ENCODE data around the gene CNTNAP2. TPM values are rescaled to one million over a fixed set of nuclear protein-coding genes. Genes with fewer than 3 reads are reported as not detected.

Gene CNTNAP2
- total and polyA plus RNA-seq, 2 donors (not counting 1 experiment from before 2014, with no cell fraction given): not detected

- no peak overlapping the region for H2AFZ ChIP-seq (ENCODE audit: low read length)
- H4K20me1 ChIP-seq (ENCODE audit: control insufficient read depth, extremely low read depth, insufficient read depth, low read length): no peaks in the 10 kb centered on the region
- no peaks in the 10 kb centered on the region for H3K36me3 ChIP-seq (ENCODE audit: control insufficient read depth, insufficient read depth, low read length)
- no peaks in the 10 kb centered on the region for H3K9me3 ChIP-seq (ENCODE audit: control insufficient read depth, insufficient read depth, low read depth, low read length)
- DNase-seq (ENCODE audit: low read depth in 2 of 2): no peak
- H3K27me3 ChIP-seq (ENCODE audit: control insufficient read depth, insufficient read depth, low read length): no peaks in the 10 kb centered on the region
- no peaks in the 10 kb centered on the region for H3K4me1 ChIP-seq (ENCODE audit: control insufficient read depth, extremely low read depth, insufficient read depth, low read length)
- H3K27ac ChIP-seq (ENCODE audit: insufficient read depth, low read length): no peak overlapping the region
- H3K9ac ChIP-seq (ENCODE audit: insufficient read depth, low read length): no peak overlapping the region
- H3K4me2 ChIP-seq (ENCODE audit: extremely low read depth, insufficient read depth, low read length): no peak overlapping the region
- no peaks in the 10 kb centered on the region for H3K79me2 ChIP-seq (ENCODE audit: control insufficient read depth, insufficient read depth, low read length)
- no peak overlapping the region for H3K4me3 ChIP-seq (replicated peaks in 1 of 4; ENCODE audit: control extremely low read depth in 1 of 4, insufficient read depth in 1 of 4, low read depth in 3 of 4, low read length in 4 of 4)
- TF ChIP-seq CTCF (conservative IDR thresholded peaks at IDR 0.05 in 1 of 2, IDR thresholded peaks at IDR 0.05 in 1 of 2; ENCODE audit: low read depth in 1 of 2, low read length in 2 of 2) (no peak), EZH2 (IDR thresholded peaks at IDR 0.05; ENCODE audit: low read length, missing control alignments) (no peak)
Measured at GRCh38 chr7:146764458-146764857, 647.9 kb downstream of the CNTNAP2 start.

- H3K4me1 ChIP-seq (ENCODE audit: control insufficient read depth, extremely low read depth, insufficient read depth, low read length): no peaks in the 10 kb centered on the region
- H3K4me3 ChIP-seq (replicated peaks in 1 of 4; ENCODE audit: control extremely low read depth in 1 of 4, insufficient read depth in 1 of 4, low read depth in 3 of 4, low read length in 4 of 4): no peak overlapping the region
- no peak overlapping the region for H3K9ac ChIP-seq (ENCODE audit: insufficient read depth, low read length)
- no peaks in the 10 kb centered on the region for H3K9me3 ChIP-seq (ENCODE audit: control insufficient read depth, insufficient read depth, low read depth, low read length)
- DNase-seq (ENCODE audit: low read depth in 2 of 2): no peak
- no peak for TF ChIP-seq EZH2 (IDR thresholded peaks at IDR 0.05; ENCODE audit: low read length, missing control alignments)
- no peak for TF ChIP-seq CTCF (conservative IDR thresholded peaks at IDR 0.05 in 1 of 2, IDR thresholded peaks at IDR 0.05 in 1 of 2; ENCODE audit: low read depth in 1 of 2, low read length in 2 of 2)
- H3K27ac ChIP-seq (ENCODE audit: insufficient read depth, low read length): no peak overlapping the region
- H3K36me3 ChIP-seq (ENCODE audit: control insufficient read depth, insufficient read depth, low read length): no peaks in the 10 kb centered on the region
- H3K27me3 ChIP-seq (ENCODE audit: control insufficient read depth, insufficient read depth, low read length): no peaks in the 10 kb centered on the region
- H3K4me2 ChIP-seq (ENCODE audit: extremely low read depth, insufficient read depth, low read length): no peak overlapping the region
- no peak overlapping the region for H2AFZ ChIP-seq (ENCODE audit: low read length)
- no peaks in the 10 kb centered on the region for H4K20me1 ChIP-seq (ENCODE audit: control insufficient read depth, extremely low read depth, insufficient read depth, low read length)
- H3K79me2 ChIP-seq (ENCODE audit: control insufficient read depth, insufficient read depth, low read length): no peaks in the 10 kb centered on the region
Measured at GRCh38 chr7:146768957-146769356, 652.4 kb downstream of the CNTNAP2 start.

- Histone ChIP-seq H3K9ac (ENCODE audit: insufficient read depth, low read length) (no peak overlapping the region), H3K4me1 (ENCODE audit: control insufficient read depth, extremely low read depth, insufficient read depth, low read length) (no peaks in the 10 kb centered on the region), H3K4me2 (ENCODE audit: extremely low read depth, insufficient read depth, low read length) (no peak overlapping the region), H3K9me3 (ENCODE audit: control insufficient read depth, insufficient read depth, low read depth, low read length) (no peaks in the 10 kb centered on the region), H3K27ac (ENCODE audit: insufficient read depth, low read length) (no peak overlapping the region), H3K36me3 (ENCODE audit: control insufficient read depth, insufficient read depth, low read length) (no peaks in the 10 kb centered on the region), H3K27me3 (ENCODE audit: control insufficient read depth, insufficient read depth, low read length) (no peaks in the 10 kb centered on the region), H3K79me2 (ENCODE audit: control insufficient read depth, insufficient read depth, low read length) (no peaks in the 10 kb centered on the region), H4K20me1 (ENCODE audit: control insufficient read depth, extremely low read depth, insufficient read depth, low read length) (no peaks in the 10 kb centered on the region), H3K4me3 (replicated peaks in 1 of 4; ENCODE audit: control extremely low read depth in 1 of 4, insufficient read depth in 1 of 4, low read depth in 3 of 4, low read length in 4 of 4) (no peak overlapping the region), H2AFZ (ENCODE audit: low read length) (no peak overlapping the region)
- DNase-seq (ENCODE audit: low read depth in 2 of 2): no peak
- TF ChIP-seq EZH2 (IDR thresholded peaks at IDR 0.05; ENCODE audit: low read length, missing control alignments): no peak
- peak in 1 of 2 donors; percentile 13 for TF ChIP-seq CTCF (conservative IDR thresholded peaks at IDR 0.05 in 1 of 2, IDR thresholded peaks at IDR 0.05 in 1 of 2; ENCODE audit: low read depth in 1 of 2, low read length in 2 of 2)
Measured at GRCh38 chr7:146772601-146773000, 656.0 kb downstream of the CNTNAP2 start.

All from fibroblast of lung (primary cell).